NCI-H2107 treated with DMSO at 0.1 percent for 48 hours (cell line): ENCODE measurements around the gene OVCH2.

Source experiments
- DNase-seq: peaks from one replicate; lab custom pipeline; 2025; ENCODE audit not compliant: unreplicated experiment; lab: John Stamatoyannopoulos, UW

The OVCH2 gene

GRCh38 chr11:7640816-7641215, 65.5 kb downstream of the OVCH2 start:
- no peak for DNase-seq

GRCh38 chr11:7639643-7640025, 66.6 kb downstream of the OVCH2 start:
- DNase-seq: no peak
